Measurements from ENCODE around the gene CYP26B1. TPM values are rescaled to one million over a fixed set of nuclear protein-coding genes. Genes with fewer than 3 reads are reported as not detected.

Gene CYP26B1
- total RNA-seq, 1 experiment from 2014 or later: 3.9 TPM

- no peak for ATAC-seq
- Histone ChIP-seq H4K20me1 (ENCODE audit: low read length) (no peaks in the 10 kb centered on the region), H3K4me1 (ENCODE audit: insufficient read depth, low read length) (peaks cover 16% of the 10 kb centered on the region), H3K4me2 (ENCODE audit: low read length) (no peak overlapping the region), H3K4me3 (ENCODE audit: low read length) (no peak overlapping the region), H3K27ac (ENCODE audit: low read length) (no peak overlapping the region), H3F3A (ENCODE audit: low read length, unreplicated experiment) (no peaks in the 10 kb centered on the region), H3K9me2 (replicated peaks; ENCODE audit: low read length) (no peaks in the 10 kb centered on the region), H3K9ac (ENCODE audit: low read length) (no peak overlapping the region), H3K9me3 (ENCODE audit: low read length) (no peaks in the 10 kb centered on the region), H3K27me3 (ENCODE audit: low read length) (peaks cover 25% of the 10 kb centered on the region), H3K36me3 (ENCODE audit: low read depth, low read length) (no peaks in the 10 kb centered on the region), H2AFZ (ENCODE audit: low read length) (no peak overlapping the region), H3K79me2 (ENCODE audit: low read length) (no peaks in the 10 kb centered on the region)
- ChIA-PET POLR2A (ENCODE audit: unreplicated experiment) (no interaction called here), CTCF (no interaction called here)
- TF ChIP-seq CTCF (conservative IDR thresholded peaks at IDR 0.05; ENCODE audit: low read depth, low read length) (no peak), EZH2 (IDR thresholded peaks at IDR 0.05; ENCODE audit: low read length, unreplicated experiment) (no peak), EZH2phosphoT487 (IDR thresholded peaks at IDR 0.05; ENCODE audit: borderline replicate concordance, low read length) (no peak)
- DNase-seq: no peak
- intact Hi-C loops (cut with micrococcal nuclease): no loop called here
- BruUV-seq (replicated peaks): no TSS peak
Measured at GRCh38 chr2:72104821-72105588, 42.7 kb downstream of the CYP26B1 start.

GRCh38 chr2:72103690-72104089 is 44.0 kb downstream of the CYP26B1 start:
- POLR2A ChIA-PET (ENCODE audit: unreplicated experiment): no interaction called here
- no peak for DNase-seq
- Histone ChIP-seq H3K27me3 (ENCODE audit: low read length) (peaks cover 33% of the 10 kb centered on the region), H3K9ac (ENCODE audit: low read length) (no peak overlapping the region), H3F3A (ENCODE audit: low read length, unreplicated experiment) (no peaks in the 10 kb centered on the region), H3K79me2 (ENCODE audit: low read length) (no peaks in the 10 kb centered on the region), H4K20me1 (ENCODE audit: low read length) (no peaks in the 10 kb centered on the region), H3K4me1 (ENCODE audit: insufficient read depth, low read length) (peaks cover 16% of the 10 kb centered on the region), H3K9me3 (ENCODE audit: low read length) (no peaks in the 10 kb centered on the region), H2AFZ (ENCODE audit: low read length) (no peak overlapping the region), H3K9me2 (replicated peaks; ENCODE audit: low read length) (no peaks in the 10 kb centered on the region), H3K4me2 (ENCODE audit: low read length) (no peak overlapping the region), H3K27ac (ENCODE audit: low read length) (no peak overlapping the region), H3K4me3 (ENCODE audit: low read length) (no peak overlapping the region), H3K36me3 (ENCODE audit: low read depth, low read length) (no peaks in the 10 kb centered on the region)
- TF ChIP-seq EZH2phosphoT487 (IDR thresholded peaks at IDR 0.05; ENCODE audit: borderline replicate concordance, low read length): no peak
- no peak for TF ChIP-seq CTCF (conservative IDR thresholded peaks at IDR 0.05; ENCODE audit: low read depth, low read length)
- TF ChIP-seq EZH2 (IDR thresholded peaks at IDR 0.05; ENCODE audit: low read length, unreplicated experiment): no peak
- BruUV-seq (replicated peaks): no TSS peak
- no peak for ATAC-seq
- intact Hi-C loops (cut with micrococcal nuclease): no loop called here
- CTCF ChIA-PET: no interaction called here

DNA sequence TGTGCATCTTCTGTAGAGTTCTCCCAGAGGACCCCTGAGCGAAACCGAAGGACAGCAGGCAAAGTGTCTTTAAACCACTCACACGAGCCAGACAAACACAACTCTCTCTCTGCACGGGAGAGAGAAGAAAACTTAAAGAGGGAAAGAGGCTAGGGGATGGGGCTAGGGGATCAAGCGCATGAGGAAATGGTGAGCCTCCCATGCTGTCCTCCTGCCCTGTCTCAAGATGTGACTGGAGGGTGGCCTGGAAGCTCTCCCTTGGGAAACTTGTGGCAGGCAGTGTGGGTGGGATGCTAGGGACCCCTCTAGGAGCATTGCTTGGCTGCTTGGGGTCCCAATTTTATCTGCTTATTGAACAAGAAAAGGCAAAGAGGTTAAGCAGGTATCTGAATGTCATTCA is 44.5 kb downstream of the CYP26B1 start:
- Histone ChIP-seq H3K9me2 (replicated peaks; ENCODE audit: low read length) (no peaks in the 10 kb centered on the region), H3K27me3 (ENCODE audit: low read length) (peaks cover 36% of the 10 kb centered on the region), H3K36me3 (ENCODE audit: low read depth, low read length) (no peaks in the 10 kb centered on the region), H2AFZ (ENCODE audit: low read length) (no peak overlapping the region), H3K4me1 (ENCODE audit: insufficient read depth, low read length) (peaks cover 13% of the 10 kb centered on the region), H3K4me3 (ENCODE audit: low read length) (no peak overlapping the region), H3K9me3 (ENCODE audit: low read length) (no peaks in the 10 kb centered on the region), H3K79me2 (ENCODE audit: low read length) (no peaks in the 10 kb centered on the region), H3F3A (ENCODE audit: low read length, unreplicated experiment) (no peaks in the 10 kb centered on the region), H3K4me2 (ENCODE audit: low read length) (no peak overlapping the region), H3K9ac (ENCODE audit: low read length) (no peak overlapping the region), H3K27ac (ENCODE audit: low read length) (no peak overlapping the region), H4K20me1 (ENCODE audit: low read length) (no peaks in the 10 kb centered on the region)
- TF ChIP-seq CTCF (conservative IDR thresholded peaks at IDR 0.05; ENCODE audit: low read depth, low read length): no peak
- no peak for TF ChIP-seq EZH2phosphoT487 (IDR thresholded peaks at IDR 0.05; ENCODE audit: borderline replicate concordance, low read length)
- TF ChIP-seq EZH2 (IDR thresholded peaks at IDR 0.05; ENCODE audit: low read length, unreplicated experiment): no peak
- ChIA-PET CTCF (no interaction called here), POLR2A (ENCODE audit: unreplicated experiment) (no interaction called here)
- BruUV-seq (replicated peaks): no TSS peak
- intact Hi-C loops (cut with micrococcal nuclease): no loop called here
- no peak for ATAC-seq
- no peak for DNase-seq

All from PC-3 (cell line).